Activated naive CD8-positive, alpha-beta T cell treated with anti-CD3 and anti-CD28 coated beads, Interleukin-2, amount 50 U/mL, for 16 hours (primary cell): ENCODE data around the gene APC2.
A peak's percentile ranks its signal among the peaks of the same experiment; 100 is the strongest.

ENCODE experiments used
- DNase-seq: peaks from one replicate; pipeline ENCODE4 v3.0.0-alpha.2; 2020; ENCODE audit warnings: low read depth, low spot score

APC2 gene

GRCh38 chr19:1478934-1479707, 29.2 kb downstream of the APC2 start, which contains the start of gene C19orf25:
C19orf25 (minus strand) TSS chr19:1479215; CDS start chr19:1478903, 312 bp downstream.
- DNase-seq = peak; percentile 87

GRCh38 chr19:1481224-1481892, 31.4 kb downstream of the APC2 start:
- DNase-seq = no peak

GRCh38 chr19:1481893-1482360, 32.0 kb downstream of the APC2 start:
- DNase-seq = no peak

- no peak for DNase-seq
Observed at GRCh38 chr19:1482361-1483130, 32.6 kb downstream of the APC2 start.

GRCh38 chr19:1483131-1483978, 33.4 kb downstream of the APC2 start:
- no peak for DNase-seq

- DNase-seq = no peak
Observed at GRCh38 chr19:1483979-1484428, 34.1 kb downstream of the APC2 start.

- no peak for DNase-seq
Observed at GRCh38 chr19:1486720-1487575, 37.0 kb downstream of the APC2 start.

GRCh38 chr19:1487576-1488281, 37.8 kb downstream of the APC2 start:
- DNase-seq = no peak

- DNase-seq = no peak
Observed at GRCh38 chr19:1488282-1488601, 38.3 kb downstream of the APC2 start.

GRCh38 chr19:1489463-1490310, 39.8 kb downstream of the APC2 start:
- DNase-seq = no peak

- peak; percentile 96 for DNase-seq
Observed at GRCh38 chr19:1490311-1491113, 40.6 kb downstream of the APC2 start, which contains the start of gene PCSK4. PCSK4 (minus strand) TSS chr19:1490350; CDS start chr19:1490346, 4 bp downstream.

GRCh38 chr19:1491114-1491848, 41.4 kb downstream of the APC2 start, which contains the start of gene REEP6:
REEP6 (plus strand) TSS chr19:1491181; CDS start chr19:1491270, 89 bp downstream.
- DNase-seq = no peak

GRCh38 chr19:1491849-1492170, 41.9 kb downstream of the APC2 start:
- no peak for DNase-seq

GRCh38 chr19:1492474-1493006, 42.6 kb downstream of the APC2 start:
- DNase-seq = no peak

- no peak for DNase-seq
Observed at GRCh38 chr19:1494115-1494815, 44.3 kb downstream of the APC2 start.
